HL-60 (cell line): Measurements from ENCODE around the gene PDCD4.
"Not testable (repeated sequence)": the region's sequence is repeated elsewhere in the genome, so short reads cannot be mapped to it uniquely, and the experiment has no call there.

Experiments used
- DNase-seq, 2 experiments: peaks; one replicate each; pipeline ENCODE4 v3.0.0-alpha.2; 2010 to 2020; ENCODE audit warnings: low read depth in 1 of 2, low spot score in 1 of 2
- H3K27ac ChIP-seq: fragments of 250-450 bp; sonication (Bioruptor Pico); replicated peaks from 2 replicates; pipeline ENCODE4 v1.5.1; 2020; ENCODE audit warnings: mild to moderate bottlenecking, moderate library complexity
- H3K27me3 ChIP-seq: fragments of 250-450 bp; sonication (Bioruptor Pico); 2 replicates; pipeline ENCODE4 v1.5.1; 2021; ENCODE audit warnings: mild to moderate bottlenecking, moderate library complexity; ENCODE audit not compliant: insufficient read depth, poor library complexity, severe bottlenecking
- H3K4me3 ChIP-seq: replicated peaks from 2 replicates; pipeline ENCODE4 v1.5.1; 2011; ENCODE audit warnings: mild to moderate bottlenecking, control low read depth, low read length; ENCODE audit not compliant: insufficient read depth
- CTCF ChIP-seq: IDR thresholded peaks from one replicate; pipeline ENCODE4 v1.5.1; 2011; ENCODE audit warnings: low read length, control low read depth, inconsistent platforms; ENCODE audit not compliant: insufficient read depth
- GABPA ChIP-seq: IDR thresholded peaks from 2 replicates; pipeline ENCODE4 v1.6.1; 2012; ENCODE audit warnings: low read depth
- POLR2AphosphoS5 ChIP-seq: IDR thresholded peaks from 2 replicates; pipeline ENCODE4 v1.6.1; 2012; ENCODE audit warnings: low read depth
- REST ChIP-seq: IDR thresholded peaks from 2 replicates; pipeline ENCODE4 v1.6.1; 2012; ENCODE audit warnings: low read depth; ENCODE audit not compliant: insufficient replicate concordance
- SPI1 ChIP-seq: IDR thresholded peaks from 2 replicates; pipeline ENCODE4 v1.6.1; 2012; ENCODE audit warnings: low read depth, mild to moderate bottlenecking, borderline replicate concordance

PDCD4 gene

GRCh38 chr10:110915035-110915434, 43.3 kb downstream of the PDCD4 start:
- no peak for TF ChIP-seq REST
- no peak for TF ChIP-seq SPI1
- TF ChIP-seq CTCF = no peak
- TF ChIP-seq GABPA = no peak
- TF ChIP-seq POLR2AphosphoS5 = no peak
- Histone ChIP-seq H3K27me3 (no peaks in the 10 kb centered on the region), H3K27ac (no peak overlapping the region), H3K4me3 (no peak overlapping the region)
- DNase-seq = no peak

- H3K27me3 ChIP-seq, DNase-seq, H3K27ac ChIP-seq, H3K4me3 ChIP-seq: not testable (repeated sequence)
These were observed 43.9 kb downstream of the PDCD4 start for GRCh38 chr10:110915600-110915999.

- Histone ChIP-seq H3K27me3 (no peaks in the 10 kb centered on the region), H3K4me3 (no peak overlapping the region), H3K27ac (no peak overlapping the region)
- TF ChIP-seq SPI1 = no peak
- no peak for TF ChIP-seq REST
- TF ChIP-seq GABPA = no peak
- TF ChIP-seq CTCF = no peak
- no peak for TF ChIP-seq POLR2AphosphoS5
- DNase-seq = no peak
These were observed 45.0 kb downstream of the PDCD4 start for GRCh38 chr10:110916554-110917346.

GRCh38 chr10:110918269-110918642, 46.5 kb downstream of the PDCD4 start:
- TF ChIP-seq POLR2AphosphoS5 (no peak), SPI1 (no peak), CTCF (no peak), GABPA (no peak), REST (no peak)
- DNase-seq = peak; percentile 83 to 96
- H3K27me3 ChIP-seq = no peaks in the 10 kb centered on the region
- H3K27ac ChIP-seq = peak overlapping the region; percentile 99
- peak overlapping the region; percentile 79 for H3K4me3 ChIP-seq
